GM19351 (cell line): ENCODE measurements around the gene CDKL2.
"Not testable (repeated sequence)": the region's sequence is repeated elsewhere in the genome, so short reads cannot be mapped to it uniquely, and the experiment has no call there.

Source experiments
- ATAC-seq: cut with Tn5 transposase; IDR thresholded peaks from one replicate; pipeline ENCODE4 v1.9.1; 2021; ENCODE audit warnings: mild to moderate bottlenecking, moderate library complexity; ENCODE audit not compliant: unreplicated experiment

The CDKL2 gene

DNA sequence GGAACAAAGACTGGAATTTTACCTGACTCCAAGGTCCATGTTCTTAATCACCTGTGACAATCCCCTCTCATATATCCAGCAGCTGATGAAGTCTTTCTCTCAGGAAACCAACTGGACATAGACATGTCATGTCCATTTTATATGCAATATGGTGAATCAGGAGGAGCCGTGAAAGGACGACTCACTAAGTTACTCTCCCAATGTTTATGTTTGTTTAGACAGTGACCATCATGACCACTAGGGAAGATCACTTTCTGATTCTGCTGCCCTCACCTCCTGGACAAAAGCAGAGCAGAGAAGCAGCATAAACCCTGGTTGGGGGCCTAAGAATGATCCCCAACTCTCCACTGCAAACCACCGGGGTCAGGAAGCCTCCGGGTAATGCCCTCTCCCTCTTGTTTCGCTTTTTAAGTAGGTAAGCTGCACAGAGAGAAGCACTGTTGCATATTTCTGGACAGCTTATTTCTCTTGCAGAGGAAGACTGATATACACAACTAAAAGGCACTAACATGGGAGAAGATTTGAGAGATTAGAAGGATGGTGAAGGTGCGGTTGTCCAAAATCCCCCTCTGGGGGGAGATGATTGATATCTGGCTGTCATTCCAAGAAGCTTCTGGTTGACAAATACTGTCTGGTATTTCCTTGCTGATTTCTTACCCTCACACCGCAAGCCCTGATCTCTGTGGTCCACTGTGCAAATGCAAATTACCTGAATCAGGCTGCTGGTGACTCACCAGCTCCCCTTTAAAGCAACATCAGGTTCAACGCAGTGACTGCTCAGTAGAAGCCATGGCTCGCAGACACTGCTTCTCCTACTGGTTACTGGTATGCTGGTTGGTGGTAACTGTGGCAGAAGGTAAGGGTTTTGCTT lies 74.8 kb downstream of the CDKL2 start, which contains the start of gene ODAPH:
Gene ODAPH (plus strand): TSS at position 773 of the 871 bp plus-strand sequence. CDS start 17 bp downstream, at position 790.
- peak; percentile 99 for ATAC-seq

GRCh38 chr4:75552452-75552851 lies 77.9 kb downstream of the CDKL2 start:
- ATAC-seq = no peak

DNA sequence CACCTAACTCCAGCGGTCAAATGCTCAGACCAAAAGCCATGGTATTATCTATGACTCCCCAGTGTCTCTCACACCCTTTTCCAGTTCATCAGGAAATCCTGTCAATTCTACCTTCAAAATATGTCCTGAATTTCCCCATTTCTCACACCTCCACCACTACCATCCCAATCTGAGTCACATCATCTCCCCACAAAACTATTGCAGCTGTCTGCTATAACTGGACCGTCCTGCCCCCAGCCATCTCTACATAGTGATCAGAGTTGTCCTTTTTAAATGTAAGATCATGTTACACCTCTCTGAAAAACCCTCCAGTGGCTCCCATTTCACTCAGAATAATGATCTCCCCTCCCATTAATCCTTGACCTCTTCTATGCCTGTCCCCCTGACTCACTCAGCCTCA lies 81.3 kb downstream of the CDKL2 start:
- ATAC-seq = no peak

DNA sequence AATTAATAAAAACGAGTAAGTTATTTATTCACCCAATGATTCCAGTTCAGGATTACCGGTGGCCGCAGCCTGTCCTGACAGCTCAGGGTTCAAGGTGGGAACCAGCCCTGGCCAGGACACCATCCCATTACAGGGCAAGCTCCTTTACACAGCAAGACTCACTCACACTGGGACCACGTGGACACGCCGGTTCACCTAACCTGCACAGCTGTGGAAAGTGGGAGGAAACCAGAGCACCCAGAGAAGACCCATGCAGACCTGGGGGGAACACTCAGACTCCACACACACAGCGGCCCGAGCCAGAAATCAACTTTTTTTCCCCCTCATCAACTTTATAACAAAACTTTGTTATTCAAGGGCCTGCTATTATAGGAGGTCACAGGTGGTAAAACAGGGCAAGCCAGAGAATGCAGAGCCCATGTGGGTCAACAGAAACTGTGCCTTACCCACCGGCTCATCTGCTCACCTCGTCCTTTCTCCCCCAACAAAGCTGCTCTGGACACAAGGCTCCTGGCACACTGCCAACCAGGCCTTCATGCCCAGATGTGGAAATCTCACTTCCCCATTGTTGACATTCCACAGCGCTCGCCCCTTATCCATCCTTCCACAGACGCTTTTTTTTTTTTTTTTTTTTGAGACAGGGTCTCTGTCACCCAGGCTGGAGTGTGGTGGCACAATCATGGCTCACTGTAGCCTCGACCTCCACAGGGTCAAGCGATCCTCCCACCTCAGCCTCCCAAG lies 82.5 kb downstream of the CDKL2 start:
- ATAC-seq = no peak

GRCh38 chr4:75545526-75545925 lies 84.8 kb downstream of the CDKL2 start:
- ATAC-seq = no peak

GRCh38 chr4:75544870-75545269 lies 85.5 kb downstream of the CDKL2 start:
- no peak for ATAC-seq

GRCh38 chr4:75544220-75544619 lies 86.1 kb downstream of the CDKL2 start:
- not testable (repeated sequence) for ATAC-seq

DNA sequence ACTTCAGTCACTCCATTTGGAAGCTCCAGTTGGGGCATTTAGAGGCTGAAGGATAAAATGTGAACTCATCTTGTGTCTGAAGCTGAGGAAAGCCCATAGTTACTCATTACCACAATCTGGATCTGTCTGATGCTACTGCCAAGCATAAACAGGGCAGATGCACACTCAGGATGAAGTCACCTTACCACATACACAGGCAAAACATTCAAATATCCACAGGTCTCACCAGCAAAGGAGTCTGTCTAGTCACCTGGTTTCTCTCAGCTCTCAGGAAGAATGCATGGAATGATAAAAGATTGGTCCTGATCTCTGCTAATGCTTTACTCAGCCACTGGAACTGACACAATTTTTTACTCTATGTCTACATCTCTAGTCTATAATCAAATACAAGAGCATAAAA lies 87.5 kb downstream of the CDKL2 start:
- no peak for ATAC-seq

- not testable (repeated sequence) for ATAC-seq
Observed at GRCh38 chr4:75537308-75537707, 93.0 kb downstream of the CDKL2 start.

DNA sequence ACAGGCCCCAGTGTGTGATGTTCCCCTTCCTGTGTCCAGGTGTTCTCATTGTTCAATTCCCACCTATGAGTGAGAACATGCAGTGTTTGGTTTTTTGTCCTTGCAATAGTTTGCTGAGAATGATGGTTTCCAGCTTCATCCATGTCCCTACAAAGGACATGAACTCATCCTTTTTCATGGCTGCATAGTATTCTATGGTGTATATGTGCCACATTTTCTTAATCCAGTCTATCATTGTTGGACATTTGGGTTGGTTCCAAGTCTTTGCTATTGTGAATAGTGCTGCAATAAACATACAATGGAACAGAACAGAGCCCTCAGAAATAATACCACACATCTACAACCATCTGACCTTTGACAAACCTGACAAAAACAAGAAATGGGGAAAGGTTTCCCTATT lies 96.4 kb downstream of the CDKL2 start:
- ATAC-seq = not testable (repeated sequence)

GRCh38 chr4:75533339-75533887 lies 96.9 kb downstream of the CDKL2 start:
- ATAC-seq = not testable (repeated sequence)

- ATAC-seq = not testable (repeated sequence)
Observed at GRCh38 chr4:75531536-75532143, 98.7 kb downstream of the CDKL2 start.

- ATAC-seq = no peak
Observed at GRCh38 chr4:75530556-75531322, 99.6 kb downstream of the CDKL2 start.
